Upper lobe of left lung (tissue), 4 donors: Measurements from ENCODE around the gene SNX1.
"Not testable (repeated sequence)": the region's sequence is repeated elsewhere in the genome, so short reads cannot be mapped to it uniquely, and the experiment has no call there.

Source experiments
- EP300 ChIP-seq, 4 donors: sonication (generic); formaldehyde crosslinking; IDR thresholded peaks; one replicate each; pipeline ENCODE4 v1.5.1; 2017; ENCODE audit warnings: antibody characterized with exemption in 4 of 4, control low read depth in 2 of 4
- POLR2AphosphoS5 ChIP-seq, 2 donors: sonication (generic); formaldehyde crosslinking; IDR thresholded peaks; one replicate each; pipeline ENCODE4 v1.5.1; 2017; ENCODE audit warnings: antibody characterized with exemption in 2 of 2
- TF ChIP-seq, protein P1 (sequence below), 6 experiments: fragments of 450-650 bp in 4 of 6; fragments of 200-600 bp in 2 of 6; sonication (generic) in 2 of 6; IDR thresholded peaks; one replicate each; pipeline ENCODE4 v1.5.1; 2016 to 2019; ENCODE audit warnings: antibody characterized with exemption in 6 of 6

GRCh38 chr15:64120322-64120721 lies 24.5 kb downstream of the SNX1 start:
- TF ChIP-seq, protein P1, sequence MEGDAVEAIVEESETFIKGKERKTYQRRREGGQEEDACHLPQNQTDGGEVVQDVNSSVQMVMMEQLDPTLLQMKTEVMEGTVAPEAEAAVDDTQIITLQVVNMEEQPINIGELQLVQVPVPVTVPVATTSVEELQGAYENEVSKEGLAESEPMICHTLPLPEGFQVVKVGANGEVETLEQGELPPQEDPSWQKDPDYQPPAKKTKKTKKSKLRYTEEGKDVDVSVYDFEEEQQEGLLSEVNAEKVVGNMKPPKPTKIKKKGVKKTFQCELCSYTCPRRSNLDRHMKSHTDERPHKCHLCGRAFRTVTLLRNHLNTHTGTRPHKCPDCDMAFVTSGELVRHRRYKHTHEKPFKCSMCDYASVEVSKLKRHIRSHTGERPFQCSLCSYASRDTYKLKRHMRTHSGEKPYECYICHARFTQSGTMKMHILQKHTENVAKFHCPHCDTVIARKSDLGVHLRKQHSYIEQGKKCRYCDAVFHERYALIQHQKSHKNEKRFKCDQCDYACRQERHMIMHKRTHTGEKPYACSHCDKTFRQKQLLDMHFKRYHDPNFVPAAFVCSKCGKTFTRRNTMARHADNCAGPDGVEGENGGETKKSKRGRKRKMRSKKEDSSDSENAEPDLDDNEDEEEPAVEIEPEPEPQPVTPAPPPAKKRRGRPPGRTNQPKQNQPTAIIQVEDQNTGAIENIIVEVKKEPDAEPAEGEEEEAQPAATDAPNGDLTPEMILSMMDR (IDR thresholded peaks at IDR 0.05), result not testable (repeated sequence)
- not testable (repeated sequence) for TF ChIP-seq EP300, POLR2AphosphoS5 (IDR thresholded peaks at IDR 0.05)
